Testis (tissue), 3 donors: ENCODE measurements around the gene PINLYP. TPM values are rescaled to one million over a fixed set of nuclear protein-coding genes. Genes with fewer than 3 reads are reported as not detected.
"Not testable (repeated sequence)": the region's sequence is repeated elsewhere in the genome, so short reads cannot be mapped to it uniquely, and the experiment has no call there.

Experiments used
- DNase-seq: peaks from one replicate; pipeline ENCODE4 v3.0.0-alpha.2; 2019
- H3K27ac ChIP-seq, 2 donors: fragments of 200-600 bp; sonication (generic); one replicate each; pipeline ENCODE4 v1.5.1; 2019
- H3K27me3 ChIP-seq: fragments of 200-600 bp; sonication (generic); one replicate; pipeline ENCODE4 v1.5.1; 2019
- H3K36me3 ChIP-seq: fragments of 200-600 bp; sonication (generic); one replicate; pipeline ENCODE4 v1.5.1; 2017; ENCODE audit warnings: low read depth; ENCODE audit errors: missing control alignments
- H3K4me1 ChIP-seq: fragments of 200-600 bp; sonication (generic); one replicate; pipeline ENCODE4 v1.5.1; 2019
- H3K4me3 ChIP-seq, 2 donors: fragments of 200-600 bp; sonication (generic); one replicate each; pipeline ENCODE4 v1.5.1; 2017 to 2019
- H3K9me3 ChIP-seq: fragments of 200-600 bp; sonication (generic); one replicate; pipeline ENCODE4 v1.5.1; 2017
- CTCF ChIP-seq, 3 experiments: fragments of 450-650 bp in 2 of 3; fragments of 200-600 bp in 1 of 3; sonication (generic) in 1 of 3; IDR thresholded peaks; one replicate each; pipeline ENCODE4 v1.5.1; 2016 to 2019; ENCODE audit warnings: antibody characterized with exemption in 3 of 3, mild to moderate bottlenecking in 2 of 3, moderate library complexity in 1 of 3
- POLR2A ChIP-seq: fragments of 450-650 bp; IDR thresholded peaks from one replicate; pipeline ENCODE4 v1.6.1; 2017; ENCODE audit warnings: antibody characterized with exemption, mild to moderate bottlenecking, moderate library complexity
- WGBS, 2 donors: methylation state at CpG; one replicate each; pipeline ENCODE4 v1.1.5; 2018; 5-methylcytosine and 5-hydroxymethylcytosine counted together
- intact Hi-C: fragments of 100-400 bp; cut with DNase I; formaldehyde crosslinking; loops from one replicate; pipeline ENCODE4 v1.15.1; 2023; ENCODE audit warnings: low total_unique reads
- polyA plus RNA-seq: library from polyadenylated mRNA; stranded (reverse); fragments of 350-450 nt; fragmentation: Illumina TruSeq; extraction: RNeasy Lipid Tissue Mini Kit (QIAGEN cat#74804); gene quantifications from one replicate; pipeline ENCODE4 v1.2.3, GENCODE V29; 2014; ENCODE audit warnings: low read depth, low replicate concordance; ENCODE audit not compliant: insufficient read depth
- total RNA-seq, 2 donors: library from RNA; depleted of rRNA; stranded (reverse); fragments of >200 nt; gene quantifications; one replicate each; pipeline ENCODE4 v1.2.3, GENCODE V29; 2016

PINLYP gene
- total and polyA plus RNA-seq, 3 donors from 2014 or later: 5.8 to 9.9 (median 5.9) TPM

- 87 to 96% methylated on average over 3 of the region's 3 CpGs for WGBS, 2 donors
- Histone ChIP-seq H3K9me3 (no peaks in the 10 kb centered on the region), H3K27ac (no peak overlapping the region), H3K36me3 (no peaks in the 10 kb centered on the region), H3K4me1 (peaks cover 7% of the 10 kb centered on the region), H3K4me3 (no peak overlapping the region), H3K27me3 (no peaks in the 10 kb centered on the region)
- intact Hi-C loops: no loop called here
- DNase-seq: no peak
- TF ChIP-seq POLR2A (no peak), CTCF (IDR thresholded peaks at IDR 0.05) (no peak)
Measured at GRCh38 chr19:43578787-43579186, 3.2 kb downstream of the PINLYP start.

DNA sequence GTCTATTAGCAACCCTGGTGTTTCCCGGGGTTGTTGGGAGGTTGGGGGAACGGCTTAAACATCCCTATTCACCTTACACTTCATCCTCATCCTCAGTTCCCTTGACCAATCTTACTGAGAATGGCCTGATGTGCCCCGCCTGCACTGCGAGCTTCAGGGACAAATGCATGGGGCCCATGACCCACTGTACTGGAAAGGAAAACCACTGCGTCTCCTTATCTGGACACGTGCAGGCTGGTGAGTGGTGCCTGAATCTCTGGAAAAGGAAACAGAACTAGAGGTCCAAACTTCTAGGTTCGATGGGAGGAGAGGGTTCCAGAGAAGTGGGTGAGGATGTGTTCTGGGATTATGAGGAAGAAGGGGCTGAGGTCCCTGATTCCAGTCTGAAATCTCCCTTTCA, 5.9 kb downstream of the PINLYP start:
- DNase-seq: no peak
- no peaks in the 10 kb centered on the region for H3K9me3 ChIP-seq
- no peaks in the 10 kb centered on the region for H3K36me3 ChIP-seq
- H3K4me1 ChIP-seq: peaks cover 7% of the 10 kb centered on the region
- H3K27me3 ChIP-seq: no peaks in the 10 kb centered on the region
- TF ChIP-seq CTCF (IDR thresholded peaks at IDR 0.05): no peak
- TF ChIP-seq POLR2A: no peak
- intact Hi-C loops: no loop called here
- peak overlapping the region in 1 of 2 donors; percentile 10 for H3K27ac ChIP-seq
- H3K4me3 ChIP-seq: peak overlapping the region in 1 of 2 donors; percentile 62
- WGBS, 2 donors: 49 to 56% methylated on average over 7 of the region's 7 CpGs

DNA sequence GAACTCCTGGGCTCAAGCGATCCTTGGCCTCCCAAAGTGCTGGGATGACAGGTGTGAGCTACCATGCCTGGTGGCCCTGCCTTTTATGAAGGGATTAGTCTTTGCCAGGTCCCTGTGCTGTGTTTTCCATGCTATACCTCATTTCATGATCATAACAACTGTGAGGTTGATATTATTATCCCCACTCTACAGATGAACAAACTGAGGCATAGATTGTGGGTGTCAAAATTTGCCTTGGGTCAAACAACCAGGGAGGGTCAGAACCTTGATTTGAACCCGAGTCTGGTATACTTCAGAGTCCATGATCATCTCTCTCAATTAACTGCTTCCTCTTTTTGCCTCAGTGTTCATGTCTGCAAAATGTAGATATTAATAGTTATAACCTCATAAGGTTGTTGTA, 6.9 kb downstream of the PINLYP start:
- Histone ChIP-seq H3K4me3 (no peak overlapping the region), H3K27me3 (no peaks in the 10 kb centered on the region), H3K27ac (no peak overlapping the region), H3K9me3 (no peaks in the 10 kb centered on the region), H3K4me1 (peaks cover 7% of the 10 kb centered on the region), H3K36me3 (no peaks in the 10 kb centered on the region)
- intact Hi-C loops: no loop called here
- WGBS, 2 donors: 89 to 94% methylated on average over 2 of the region's 2 CpGs
- DNase-seq: no peak
- TF ChIP-seq POLR2A: no peak
- no peak for TF ChIP-seq CTCF (IDR thresholded peaks at IDR 0.05)

- TF ChIP-seq CTCF (IDR thresholded peaks at IDR 0.05): no peak
- TF ChIP-seq POLR2A: no peak
- 97 to 100% methylated on average over 1 of the region's 1 CpG for WGBS, 2 donors
Measured at GRCh38 chr19:43584484-43584883, 8.9 kb downstream of the PINLYP start.

GRCh38 chr19:43586346-43586745, 10.7 kb downstream of the PINLYP start:
- Histone ChIP-seq H3K36me3 (no peaks in the 10 kb centered on the region), H3K4me3 (no peak overlapping the region), H3K4me1 (peaks cover 2% of the 10 kb centered on the region), H3K27ac (no peak overlapping the region), H3K9me3 (no peaks in the 10 kb centered on the region), H3K27me3 (no peaks in the 10 kb centered on the region)
- intact Hi-C loops: no loop called here
- no peak for DNase-seq
- WGBS, 2 donors: 55 to 67% methylated on average over 2 of the region's 2 CpGs
- TF ChIP-seq POLR2A (no peak), CTCF (IDR thresholded peaks at IDR 0.05) (no peak)

More at GRCh38 chr19:43584484-43584883, 8.9 kb downstream of the PINLYP start:
- intact Hi-C loops: no loop called here
- no peak for DNase-seq
- Histone ChIP-seq H3K9me3 (no peaks in the 10 kb centered on the region), H3K36me3 (no peaks in the 10 kb centered on the region), H3K27me3 (no peaks in the 10 kb centered on the region), H3K27ac (no peak overlapping the region), H3K4me1 (peaks cover 7% of the 10 kb centered on the region), H3K4me3 (no peak overlapping the region)

- H3K4me3 ChIP-seq, H3K9me3 ChIP-seq, H3K36me3 ChIP-seq, DNase-seq, H3K27ac ChIP-seq, intact Hi-C loops, H3K4me1 ChIP-seq, H3K27me3 ChIP-seq: not testable (repeated sequence)
- WGBS, 2 donors: 88 to 90% methylated on average over 3 of the region's 3 CpGs
Measured at GRCh38 chr19:43587029-43587428, 11.4 kb downstream of the PINLYP start.
